ENCODE results near the gene OPRM1. TPM values are rescaled to one million over a fixed set of nuclear protein-coding genes. Genes with fewer than 3 reads are reported as not detected.

The OPRM1 gene
- total RNA-seq, 2 donors from 2014 or later = not detected

DNA sequence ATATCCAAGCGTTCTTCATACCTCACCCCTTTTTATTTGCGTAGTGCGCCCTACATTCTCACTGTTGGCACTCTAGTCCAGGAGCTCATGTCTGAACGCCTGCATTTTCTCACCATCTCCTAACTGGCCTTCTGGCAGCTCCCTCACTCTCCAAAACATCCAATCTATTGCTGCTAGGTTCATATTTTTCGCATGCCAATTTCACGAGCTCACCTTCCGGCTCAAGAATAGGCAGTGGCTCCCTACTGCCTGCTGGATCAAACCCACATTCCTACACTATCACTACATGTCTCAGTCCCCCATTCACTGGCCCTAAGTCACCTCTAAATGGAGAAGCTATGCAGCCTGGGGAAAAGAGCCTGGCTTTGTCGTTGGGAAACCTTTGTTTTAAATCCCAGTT lies 202.5 kb downstream of the OPRM1 start:
- no peak for ATAC-seq (ENCODE audit: insufficient number of reproducible peaks, low FRiP score, low read depth)
- Histone ChIP-seq H3K4me3 (no peak overlapping the region), H3K9me3 (no peaks in the 10 kb centered on the region), H3K27ac (no peak overlapping the region), H3K4me1 (ENCODE audit: control insufficient read depth in 1 of 2, low read depth in 2 of 2) (no peaks in the 10 kb centered on the region), H3K27me3 (replicated peaks; ENCODE audit: insufficient read depth) (no peaks in the 10 kb centered on the region), H3K36me3 (no peaks in the 10 kb centered on the region)
- no peak for DNase-seq (ENCODE audit: low spot score)
- TF ChIP-seq, protein P1, sequence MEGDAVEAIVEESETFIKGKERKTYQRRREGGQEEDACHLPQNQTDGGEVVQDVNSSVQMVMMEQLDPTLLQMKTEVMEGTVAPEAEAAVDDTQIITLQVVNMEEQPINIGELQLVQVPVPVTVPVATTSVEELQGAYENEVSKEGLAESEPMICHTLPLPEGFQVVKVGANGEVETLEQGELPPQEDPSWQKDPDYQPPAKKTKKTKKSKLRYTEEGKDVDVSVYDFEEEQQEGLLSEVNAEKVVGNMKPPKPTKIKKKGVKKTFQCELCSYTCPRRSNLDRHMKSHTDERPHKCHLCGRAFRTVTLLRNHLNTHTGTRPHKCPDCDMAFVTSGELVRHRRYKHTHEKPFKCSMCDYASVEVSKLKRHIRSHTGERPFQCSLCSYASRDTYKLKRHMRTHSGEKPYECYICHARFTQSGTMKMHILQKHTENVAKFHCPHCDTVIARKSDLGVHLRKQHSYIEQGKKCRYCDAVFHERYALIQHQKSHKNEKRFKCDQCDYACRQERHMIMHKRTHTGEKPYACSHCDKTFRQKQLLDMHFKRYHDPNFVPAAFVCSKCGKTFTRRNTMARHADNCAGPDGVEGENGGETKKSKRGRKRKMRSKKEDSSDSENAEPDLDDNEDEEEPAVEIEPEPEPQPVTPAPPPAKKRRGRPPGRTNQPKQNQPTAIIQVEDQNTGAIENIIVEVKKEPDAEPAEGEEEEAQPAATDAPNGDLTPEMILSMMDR (IDR thresholded peaks at IDR 0.05) = no peak

DNA sequence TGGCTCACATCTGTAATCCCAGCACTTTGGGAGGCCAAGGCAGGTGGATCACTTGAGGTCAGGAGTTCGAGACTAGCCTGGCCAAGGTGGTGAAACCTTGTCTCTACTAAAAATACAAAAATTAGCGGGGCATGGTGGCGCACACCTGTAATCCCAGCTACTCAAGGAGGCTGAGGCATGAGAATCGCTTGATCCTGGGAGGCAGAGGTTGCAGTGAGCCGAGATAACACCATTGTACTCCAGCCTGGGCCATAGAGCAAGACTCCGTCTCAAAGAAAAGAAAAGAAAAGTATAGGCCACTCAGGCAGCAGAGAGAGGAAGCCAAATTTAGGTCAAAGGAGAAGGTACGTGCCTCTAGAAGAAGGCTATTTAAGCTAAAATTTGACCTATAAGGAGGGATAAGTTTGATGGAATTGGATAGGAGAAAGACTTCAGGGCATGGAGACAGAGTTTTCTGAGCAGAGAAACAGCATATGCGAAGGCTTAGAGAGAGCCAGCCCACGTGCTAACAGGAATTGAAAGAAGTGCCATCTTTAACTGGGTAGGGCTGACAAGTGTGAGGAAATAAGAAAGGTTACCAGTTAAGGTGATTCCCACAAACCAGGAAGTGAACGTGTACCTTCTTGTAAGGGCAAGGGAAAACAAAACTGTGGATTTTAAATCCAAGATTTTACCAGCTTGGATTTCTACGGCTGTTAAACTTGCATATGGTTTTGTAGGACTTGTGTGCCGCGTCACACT lies 203.7 kb downstream of the OPRM1 start:
- ATAC-seq (ENCODE audit: insufficient number of reproducible peaks, low FRiP score, low read depth) (no peak), DNase-seq (ENCODE audit: low spot score) (no peak)
- Histone ChIP-seq H3K4me1 (ENCODE audit: control insufficient read depth in 1 of 2, low read depth in 2 of 2) (no peaks in the 10 kb centered on the region), H3K9me3 (no peaks in the 10 kb centered on the region), H3K36me3 (no peaks in the 10 kb centered on the region), H3K4me3 (no peak overlapping the region), H3K27ac (no peak overlapping the region), H3K27me3 (replicated peaks; ENCODE audit: insufficient read depth) (no peaks in the 10 kb centered on the region)
- TF ChIP-seq, protein P1 (IDR thresholded peaks at IDR 0.05) = no peak

DNA sequence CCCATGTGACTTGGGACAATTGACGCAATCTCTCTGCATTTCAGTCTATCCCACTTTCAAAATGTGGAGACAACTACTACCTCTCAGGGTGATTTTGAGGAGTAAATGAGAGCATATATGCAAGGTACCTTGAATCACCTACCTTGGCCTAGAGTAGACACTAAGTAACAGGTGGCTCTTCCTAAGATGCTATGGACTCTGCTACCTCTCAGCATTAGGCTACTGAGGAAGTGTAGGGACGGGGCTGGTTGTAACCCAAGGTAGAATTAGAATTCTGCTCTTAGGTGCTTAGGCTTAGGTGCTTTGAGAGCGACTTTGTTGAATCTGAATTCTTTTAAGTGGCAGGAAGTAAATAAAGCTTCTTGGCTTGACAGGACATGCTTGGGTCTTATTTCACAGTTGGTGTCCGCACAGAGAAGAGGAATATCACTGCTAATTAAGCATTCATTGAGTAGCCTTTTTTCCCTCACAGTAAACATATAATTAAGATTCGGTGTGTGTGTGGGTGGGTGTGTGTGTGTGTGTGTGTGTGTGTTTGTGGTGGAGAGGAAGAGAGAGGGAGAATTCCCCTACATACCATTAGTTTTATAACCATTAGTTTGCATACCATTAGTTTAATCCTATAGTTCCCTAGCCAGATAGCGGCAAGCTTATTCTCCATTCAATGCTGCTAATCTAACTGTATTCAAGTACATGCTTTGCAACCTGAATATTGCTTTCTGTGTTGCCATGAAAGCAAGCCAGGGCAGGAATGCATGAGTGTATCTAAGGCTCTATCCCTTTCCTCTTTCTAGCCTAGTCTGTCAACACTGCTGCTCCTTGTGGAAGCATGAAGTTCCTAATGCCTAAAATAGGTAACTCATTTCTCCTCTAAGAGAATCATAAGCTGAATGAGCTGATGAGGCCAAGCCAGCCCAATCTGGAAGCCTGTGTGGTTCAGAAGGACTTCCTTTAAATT lies 205.0 kb downstream of the OPRM1 start:
- Histone ChIP-seq H3K9me3 (no peaks in the 10 kb centered on the region), H3K4me1 (ENCODE audit: control insufficient read depth in 1 of 2, low read depth in 2 of 2) (no peaks in the 10 kb centered on the region), H3K27me3 (replicated peaks; ENCODE audit: insufficient read depth) (no peaks in the 10 kb centered on the region), H3K4me3 (no peak overlapping the region), H3K36me3 (no peaks in the 10 kb centered on the region), H3K27ac (no peak overlapping the region)
- no peak for DNase-seq (ENCODE audit: low spot score)
- TF ChIP-seq, protein P1 (IDR thresholded peaks at IDR 0.05) = no peak
- no peak for ATAC-seq (ENCODE audit: insufficient number of reproducible peaks, low FRiP score, low read depth)

DNA sequence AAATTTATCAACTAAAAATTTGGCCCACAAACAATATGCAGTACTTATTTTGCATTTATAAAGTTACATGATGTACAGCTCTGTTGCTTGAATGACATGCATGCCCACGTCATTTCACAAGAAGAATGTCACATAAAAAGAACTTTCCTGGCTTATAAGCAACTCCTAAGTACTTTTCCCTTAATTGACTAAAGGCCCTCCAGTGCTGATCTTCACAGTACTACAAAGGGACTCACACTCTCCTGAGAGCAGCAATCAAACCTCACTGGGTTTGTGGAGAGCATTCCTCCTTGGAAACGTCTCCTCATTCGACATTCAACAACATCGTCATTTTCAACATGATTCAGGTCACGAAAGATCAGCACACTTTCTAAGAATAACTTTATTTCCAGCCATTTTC lies 206.5 kb downstream of the OPRM1 start:
- TF ChIP-seq, protein P1 (IDR thresholded peaks at IDR 0.05) = no peak
- Histone ChIP-seq H3K4me1 (ENCODE audit: control insufficient read depth in 1 of 2, low read depth in 2 of 2) (no peaks in the 10 kb centered on the region), H3K4me3 (no peak overlapping the region), H3K27me3 (replicated peaks; ENCODE audit: insufficient read depth) (no peaks in the 10 kb centered on the region), H3K27ac (no peak overlapping the region), H3K9me3 (no peaks in the 10 kb centered on the region), H3K36me3 (no peaks in the 10 kb centered on the region)
- no peak for DNase-seq (ENCODE audit: low spot score)
- ATAC-seq (ENCODE audit: insufficient number of reproducible peaks, low FRiP score, low read depth) = no peak

DNA sequence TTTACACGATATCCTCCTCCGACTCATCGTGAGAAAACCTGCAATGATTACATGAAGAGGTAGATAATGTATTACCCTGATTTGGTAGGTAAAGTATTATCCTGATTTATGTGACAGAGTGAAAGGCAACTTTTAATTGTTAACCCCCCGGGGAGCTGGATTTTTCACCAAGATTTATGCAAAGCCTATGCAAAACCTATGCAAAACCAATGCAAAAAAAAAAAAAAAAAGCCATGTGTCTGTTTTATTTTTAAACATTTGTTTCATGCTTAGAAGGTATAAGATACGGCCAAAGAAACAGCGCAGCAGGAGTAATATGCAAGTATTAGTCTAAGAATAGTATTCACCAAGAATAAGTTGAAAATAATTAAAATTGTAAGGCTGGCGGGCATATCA lies 207.7 kb downstream of the OPRM1 start:
- TF ChIP-seq, protein P1 (IDR thresholded peaks at IDR 0.05) = no peak
- Histone ChIP-seq H3K4me3 (peak overlapping the region; percentile 46), H3K4me1 (ENCODE audit: control insufficient read depth in 1 of 2, low read depth in 2 of 2) (no peaks in the 10 kb centered on the region), H3K27ac (no peak overlapping the region), H3K36me3 (no peaks in the 10 kb centered on the region), H3K27me3 (replicated peaks; ENCODE audit: insufficient read depth) (no peaks in the 10 kb centered on the region), H3K9me3 (no peaks in the 10 kb centered on the region)
- DNase-seq (ENCODE audit: low spot score) = no peak
- ATAC-seq (ENCODE audit: insufficient number of reproducible peaks, low FRiP score, low read depth) = no peak

Data from thoracic aorta (tissue), 2 donors.